GM13977 (cell line): Measurements from ENCODE around the gene SEMA3F.

ENCODE experiments used
- DNase-seq: peaks from one replicate; pipeline ENCODE4 v3.0.0; 2012; ENCODE audit warnings: low spot score
- CTCF ChIP-seq: IDR thresholded peaks from 2 replicates; pipeline ENCODE4 v1.5.1; 2012; ENCODE audit warnings: mild to moderate bottlenecking, control low read depth; ENCODE audit not compliant: insufficient read depth; ENCODE audit errors: extremely low read depth, missing control alignments
- in situ Hi-C: fragments of 300-500 bp; cut with MboI; formaldehyde crosslinking; loops from one replicate; pipeline ENCODE4 v1.12.0; 2022; ENCODE audit warnings: low sequenced_read_pairs, low pct_unique_long_range_greater_than_20kb, mixed read lengths, inconsistent platforms; ENCODE audit not compliant: unreplicated experiment

SEMA3F gene

GRCh38 chr3:50202353-50203112 is 47.4 kb downstream of the SEMA3F start:
- DNase-seq = no peak
- no peak for TF ChIP-seq CTCF
- in situ Hi-C loops = no loop called here

GRCh38 chr3:50203113-50203808 is 48.1 kb downstream of the SEMA3F start:
- in situ Hi-C loops = no loop called here
- no peak for DNase-seq
- TF ChIP-seq CTCF = no peak

- TF ChIP-seq CTCF = no peak
- in situ Hi-C loops = no loop called here
- no peak for DNase-seq
These were observed 49.0 kb downstream of the SEMA3F start for GRCh38 chr3:50203809-50204803.

- DNase-seq = no peak
- in situ Hi-C loops = no loop called here
These were observed 49.8 kb downstream of the SEMA3F start, which contains the start of gene SLC38A3 for GRCh38 chr3:50204804-50205412. Gene SLC38A3 (plus strand): TSS chr3:50205271. CDS start chr3:50214200, 8,929 bp downstream.

GRCh38 chr3:50205413-50206276 is 50.5 kb downstream of the SEMA3F start:
- peak; percentile 69 for DNase-seq
- TF ChIP-seq CTCF = no peak
- in situ Hi-C loops = no loop called here

More at GRCh38 chr3:50204804-50205412, 49.8 kb downstream of the SEMA3F start, which contains the start of gene SLC38A3:
- no peak for TF ChIP-seq CTCF
